HUES6 (cell line): ENCODE results near the gene VCX3B.
"Not testable (repeated sequence)": the region's sequence is repeated elsewhere in the genome, so short reads cannot be mapped to it uniquely, and the experiment has no call there.

ENCODE experiments used
- H3K27ac ChIP-seq: 2 replicates; pipeline ENCODE4 v1.7.0; 2013; ENCODE audit warnings: low read depth, mild to moderate bottlenecking, low read length, inconsistent platforms
- H3K27me3 ChIP-seq: 2 replicates; pipeline ENCODE4 v1.6.1; 2013; ENCODE audit warnings: low read length; ENCODE audit not compliant: control insufficient read depth, insufficient read depth
- H3K36me3 ChIP-seq: 2 replicates; pipeline ENCODE4 v1.6.1; 2013; ENCODE audit warnings: low read length; ENCODE audit not compliant: control insufficient read depth, insufficient read depth
- H3K4me1 ChIP-seq: 2 replicates; pipeline ENCODE4 v1.6.1; 2013; ENCODE audit warnings: low read length; ENCODE audit not compliant: control insufficient read depth, insufficient read depth
- H3K4me3 ChIP-seq: 2 replicates; pipeline ENCODE4 v1.5.1; 2013; ENCODE audit warnings: low read depth, low read length
- H3K9ac ChIP-seq: one replicate; pipeline ENCODE4 v1.6.1; 2013; ENCODE audit warnings: mild to moderate bottlenecking, low read length
- H3K9me3 ChIP-seq: 2 replicates; pipeline ENCODE4 v1.6.1; 2013; ENCODE audit warnings: low read depth, low read length; ENCODE audit not compliant: control insufficient read depth, insufficient read depth

VCX3B gene

GRCh38 chrX:8464530-8464929, at the start of gene VCX3B:
Gene VCX3B, plus strand, starts transcription at chrX:8464830. Its CDS starts 621 bp downstream, at chrX:8465451.
- H3K4me3 ChIP-seq, H3K27me3 ChIP-seq, H3K9me3 ChIP-seq, H3K27ac ChIP-seq, H3K36me3 ChIP-seq, H3K4me1 ChIP-seq, H3K9ac ChIP-seq: not testable (repeated sequence)

DNA sequence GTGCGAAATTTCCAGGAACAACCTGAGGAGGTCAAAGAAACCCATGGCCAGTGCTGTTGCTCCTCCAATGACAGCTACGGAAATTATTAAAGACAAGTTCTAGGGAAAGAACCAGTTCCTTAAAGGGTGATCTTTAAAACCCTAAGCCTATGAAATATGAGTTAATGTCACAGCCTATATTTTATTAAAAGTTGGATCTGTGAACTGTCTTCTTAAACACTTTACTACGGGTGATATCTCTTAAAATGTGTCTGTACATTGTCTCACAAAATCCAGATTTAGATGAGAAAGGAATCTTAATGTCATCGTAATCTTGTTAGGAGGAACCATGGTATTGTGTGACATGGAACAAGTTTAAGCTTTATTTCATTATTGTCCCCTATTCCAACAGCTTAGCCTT, 46.3 kb upstream of the VCX3B start:
- Histone ChIP-seq H3K27me3 (no peaks in the 10 kb centered on the region), H3K9me3 (peaks cover 14% of the 10 kb centered on the region), H3K4me3 (no peak overlapping the region), H3K4me1 (no peaks in the 10 kb centered on the region), H3K27ac (no peak overlapping the region), H3K36me3 (no peaks in the 10 kb centered on the region), H3K9ac (no peak overlapping the region)

GRCh38 chrX:8424912-8425311, 39.7 kb upstream of the VCX3B start:
- Histone ChIP-seq H3K9ac (no peak overlapping the region), H3K36me3 (no peaks in the 10 kb centered on the region), H3K27ac (no peak overlapping the region), H3K4me3 (no peak overlapping the region), H3K4me1 (peaks cover 5% of the 10 kb centered on the region; the same call in 1 of the 2 replicates), H3K9me3 (no peaks in the 10 kb centered on the region), H3K27me3 (no peaks in the 10 kb centered on the region)

- H3K9ac ChIP-seq = no peak overlapping the region
Measured at GRCh38 chrX:8429692-8430249, 34.9 kb upstream of the VCX3B start.

GRCh38 chrX:8430444-8430843, 34.2 kb upstream of the VCX3B start:
- Histone ChIP-seq H3K4me1 (no peaks in the 10 kb centered on the region), H3K4me3 (no peak overlapping the region), H3K27ac (no peak overlapping the region), H3K27me3 (no peaks in the 10 kb centered on the region; the same call in 1 of the 2 replicates), H3K9me3 (no peaks in the 10 kb centered on the region), H3K36me3 (no peaks in the 10 kb centered on the region), H3K9ac (no peak overlapping the region)

More at GRCh38 chrX:8429692-8430249, 34.9 kb upstream of the VCX3B start:
- H3K4me3 ChIP-seq = no peak overlapping the region
- no peaks in the 10 kb centered on the region for H3K36me3 ChIP-seq
- peaks cover 3% of the 10 kb centered on the region; the same call in 1 of the 2 replicates for H3K4me1 ChIP-seq
- H3K27me3 ChIP-seq = no peaks in the 10 kb centered on the region; the same call in 1 of the 2 replicates
- H3K9me3 ChIP-seq = no peaks in the 10 kb centered on the region
- no peak overlapping the region for H3K27ac ChIP-seq

GRCh38 chrX:8432396-8432795, 32.2 kb upstream of the VCX3B start:
- H3K27me3 ChIP-seq = no peaks in the 10 kb centered on the region; the same call in 1 of the 2 replicates
- H3K27ac ChIP-seq = no peak overlapping the region
- H3K36me3 ChIP-seq = no peaks in the 10 kb centered on the region
- no peak overlapping the region for H3K9ac ChIP-seq
- H3K4me1 ChIP-seq = no peaks in the 10 kb centered on the region
- no peaks in the 10 kb centered on the region for H3K9me3 ChIP-seq
- H3K4me3 ChIP-seq = no peak overlapping the region

- Histone ChIP-seq H3K27ac (no peak overlapping the region), H3K36me3 (no peaks in the 10 kb centered on the region), H3K9me3 (no peaks in the 10 kb centered on the region), H3K4me3 (no peak overlapping the region), H3K27me3 (no peaks in the 10 kb centered on the region; the same call in 1 of the 2 replicates), H3K9ac (no peak overlapping the region), H3K4me1 (no peaks in the 10 kb centered on the region)
Measured at GRCh38 chrX:8433109-8434062, 31.2 kb upstream of the VCX3B start.

GRCh38 chrX:8447368-8447767, 17.3 kb upstream of the VCX3B start:
- no peaks in the 10 kb centered on the region for H3K36me3 ChIP-seq
- 0 out of 2 replicates have a peak, but pooled peaks cover 2% of the 10 kb centered on the region for H3K9me3 ChIP-seq
- H3K4me3 ChIP-seq = no peak overlapping the region
- no peak overlapping the region for H3K27ac ChIP-seq
- H3K9ac ChIP-seq = no peak overlapping the region
- no peaks in the 10 kb centered on the region; the same call in 1 of the 2 replicates for H3K27me3 ChIP-seq
- H3K4me1 ChIP-seq = no peaks in the 10 kb centered on the region

DNA sequence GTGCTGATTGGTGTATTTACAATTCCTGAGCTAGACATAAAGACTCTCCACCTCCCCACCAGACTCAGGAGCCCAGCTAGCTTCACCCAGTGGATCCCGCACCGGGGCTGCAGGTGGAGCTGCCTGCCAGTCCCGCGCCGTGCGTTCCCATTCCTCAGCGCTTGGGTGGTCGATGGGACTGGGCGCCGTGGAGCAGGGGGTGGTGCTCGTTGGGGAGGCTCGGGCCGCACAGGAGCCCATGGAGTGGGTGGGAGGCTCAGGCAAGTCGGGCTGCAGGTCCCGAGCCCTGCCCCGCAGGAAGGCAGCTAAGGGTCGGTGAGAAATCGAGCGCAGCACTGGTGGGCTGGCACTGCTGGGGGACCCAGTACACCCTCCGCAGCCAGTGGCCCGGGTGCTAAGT, 12.3 kb upstream of the VCX3B start:
- H3K36me3 ChIP-seq, H3K4me1 ChIP-seq, H3K9ac ChIP-seq, H3K4me3 ChIP-seq, H3K27me3 ChIP-seq, H3K9me3 ChIP-seq, H3K27ac ChIP-seq: not testable (repeated sequence)

DNA sequence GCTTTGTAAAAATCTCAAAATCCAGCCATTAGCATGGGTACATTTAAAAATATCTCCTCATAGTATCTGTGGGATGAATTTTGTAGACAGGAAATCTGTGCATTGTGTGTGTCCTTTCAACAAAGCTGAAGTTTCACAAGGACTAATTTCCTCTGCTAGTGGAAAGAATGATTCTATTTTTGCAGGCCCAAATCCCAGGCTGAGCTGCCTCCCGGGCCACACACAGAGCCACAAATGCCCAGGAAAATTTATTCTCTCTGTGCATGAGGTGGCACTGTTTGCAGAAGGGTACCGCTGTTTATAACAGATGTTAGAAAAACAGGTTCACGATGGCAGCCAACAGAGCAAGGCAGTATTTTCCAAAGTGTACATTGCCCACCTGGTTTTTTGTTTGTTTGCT, 11.0 kb upstream of the VCX3B start:
- H3K27ac ChIP-seq = no peak overlapping the region
- no peak overlapping the region for H3K4me3 ChIP-seq
- no peaks in the 10 kb centered on the region for H3K4me1 ChIP-seq
- no peak overlapping the region for H3K9ac ChIP-seq
- H3K27me3 ChIP-seq = no peaks in the 10 kb centered on the region
- H3K36me3 ChIP-seq = no peaks in the 10 kb centered on the region
- H3K9me3 ChIP-seq = peaks cover 4% of the 10 kb centered on the region; the same call in 1 of the 2 replicates

DNA sequence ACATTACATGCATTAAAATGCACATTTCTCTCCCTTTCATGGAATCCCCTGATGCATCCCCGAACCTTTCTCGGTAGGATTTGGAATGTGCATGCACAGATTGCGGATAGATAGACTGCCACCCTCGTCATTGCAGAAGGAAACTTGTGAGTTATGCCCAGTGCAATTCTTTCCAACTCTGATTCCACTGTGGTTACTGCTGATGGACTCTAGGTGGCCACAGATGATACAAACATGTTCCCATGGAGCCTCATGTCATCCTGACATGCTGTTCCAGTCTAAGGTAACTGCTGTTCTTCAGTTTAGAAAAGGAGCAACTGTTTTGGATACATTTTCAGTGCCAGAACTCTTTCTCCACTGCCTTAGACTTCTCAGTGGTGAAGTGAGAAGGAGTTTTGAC, 9.1 kb upstream of the VCX3B start:
- Histone ChIP-seq H3K4me1 (no peaks in the 10 kb centered on the region), H3K9me3 (peaks cover 8% of the 10 kb centered on the region), H3K9ac (no peak overlapping the region)

More for the DNA sequence above, 9.1 kb upstream of the VCX3B start:
- Histone ChIP-seq H3K27ac (no peak overlapping the region), H3K27me3 (no peaks in the 10 kb centered on the region), H3K36me3 (no peaks in the 10 kb centered on the region), H3K4me3 (no peak overlapping the region)
